ENCODE measurements around the gene TMEM82. TPM values are rescaled to one million over a fixed set of nuclear protein-coding genes. Genes with fewer than 3 reads are reported as not detected.

The TMEM82 gene
- total RNA-seq, 6 experiments from 2014 or later: not detected

GRCh38 chr1:15771836-15772515 is 29.7 kb downstream of the TMEM82 start:
- H3K4me3 Mint-ChIP-seq: no peak overlapping the region
- no peaks in the 10 kb centered on the region; the same call in 1 of the 2 replicates for H3K27me3 Mint-ChIP-seq (ENCODE audit: insufficient read depth)
- no peak for TF ChIP-seq CTCF (IDR thresholded peaks at IDR 0.05)
- peaks cover 15% of the 10 kb centered on the region for H3K36me3 Mint-ChIP-seq (ENCODE audit: low read depth)
- no peaks in the 10 kb centered on the region for H3K9me3 Mint-ChIP-seq
- no peak overlapping the region; the same call in 1 of the 2 replicates for H3K27ac Mint-ChIP-seq
- H3K4me1 Mint-ChIP-seq (ENCODE audit: low read depth): peaks cover 6% of the 10 kb centered on the region; the same call in 1 of the 2 replicates
- no peak for DNase-seq

GRCh38 chr1:15775706-15776105 is 33.4 kb downstream of the TMEM82 start:
- peaks cover 2% of the 10 kb centered on the region; the same call in 1 of the 2 replicates for H3K27me3 Mint-ChIP-seq (ENCODE audit: insufficient read depth)
- H3K4me1 Mint-ChIP-seq (ENCODE audit: low read depth): peaks cover 6% of the 10 kb centered on the region; the same call in 1 of the 2 replicates
- no peaks in the 10 kb centered on the region for H3K9me3 Mint-ChIP-seq
- no peak for TF ChIP-seq CTCF (IDR thresholded peaks at IDR 0.05)
- no peak overlapping the region for H3K27ac Mint-ChIP-seq
- H3K4me3 Mint-ChIP-seq: no peak overlapping the region
- no peak for DNase-seq
- H3K36me3 Mint-ChIP-seq (ENCODE audit: low read depth): peaks cover 26% of the 10 kb centered on the region

GRCh38 chr1:15777909-15778707 is 35.8 kb downstream of the TMEM82 start:
- no peaks in the 10 kb centered on the region for H3K4me1 Mint-ChIP-seq (ENCODE audit: low read depth)
- H3K4me3 Mint-ChIP-seq: no peak overlapping the region
- H3K9me3 Mint-ChIP-seq: no peaks in the 10 kb centered on the region
- TF ChIP-seq CTCF (IDR thresholded peaks at IDR 0.05): no peak
- DNase-seq: no peak
- H3K36me3 Mint-ChIP-seq (ENCODE audit: low read depth): peaks cover 29% of the 10 kb centered on the region
- H3K27ac Mint-ChIP-seq: no peak overlapping the region
- peaks cover 2% of the 10 kb centered on the region; the same call in 1 of the 2 replicates for H3K27me3 Mint-ChIP-seq (ENCODE audit: insufficient read depth)

GRCh38 chr1:15785683-15786082 is 43.4 kb downstream of the TMEM82 start:
- Mint-ChIP-seq H3K4me1 (ENCODE audit: low read depth) (peaks cover 30% of the 10 kb centered on the region), H3K9me3 (no peaks in the 10 kb centered on the region), H3K36me3 (ENCODE audit: low read depth) (peaks cover 17% of the 10 kb centered on the region), H3K27ac (no peak overlapping the region; the same call in 1 of the 2 replicates), H3K4me3 (no peak overlapping the region), H3K27me3 (ENCODE audit: insufficient read depth) (peaks cover 2% of the 10 kb centered on the region)
- TF ChIP-seq CTCF (IDR thresholded peaks at IDR 0.05): no peak
- DNase-seq: no peak

GRCh38 chr1:15786581-15786980 is 44.3 kb downstream of the TMEM82 start:
- H3K27ac Mint-ChIP-seq: peak overlapping the region; percentile 45
- no peak overlapping the region for H3K4me3 Mint-ChIP-seq
- H3K9me3 Mint-ChIP-seq: no peaks in the 10 kb centered on the region
- H3K4me1 Mint-ChIP-seq (ENCODE audit: low read depth): peaks cover 30% of the 10 kb centered on the region
- peaks cover 9% of the 10 kb centered on the region for H3K36me3 Mint-ChIP-seq (ENCODE audit: low read depth)
- peaks cover 2% of the 10 kb centered on the region for H3K27me3 Mint-ChIP-seq (ENCODE audit: insufficient read depth)
- TF ChIP-seq CTCF (IDR thresholded peaks at IDR 0.05): no peak
- DNase-seq: no peak

All from HFFc6 (cell line).